Upper lobe of right lung (tissue), 1 donor: Measurements from ENCODE around the gene SERINC5. TPM values are rescaled to one million over a fixed set of nuclear protein-coding genes. Genes with fewer than 3 reads are reported as not detected.

ENCODE experiments used
- ATAC-seq: fragments of 200-7000 bp; cut with Tn5 transposase; one replicate; pipeline ENCODE4 v1.9.1; 2020; ENCODE audit warnings: mild to moderate bottlenecking, moderate library complexity
- DNase-seq: peaks from one replicate; pipeline ENCODE4 v3.0.0-alpha.2; 2020
- H3K27ac ChIP-seq: fragments of 200-600 bp; one replicate; pipeline ENCODE4 v1.8.0; 2022
- H3K27me3 ChIP-seq: fragments of 200-600 bp; one replicate; pipeline ENCODE4 v1.8.0; 2022; ENCODE audit warnings: mild to moderate bottlenecking
- H3K36me3 ChIP-seq: fragments of 200-600 bp; one replicate; pipeline ENCODE4 v1.8.0; 2022
- H3K4me1 ChIP-seq: fragments of 200-600 bp; one replicate; pipeline ENCODE4 v1.8.0; 2022
- H3K4me3 ChIP-seq: fragments of 200-600 bp; one replicate; pipeline ENCODE4 v1.8.0; 2022; ENCODE audit warnings: mild to moderate bottlenecking
- H3K9me3 ChIP-seq: fragments of 200-600 bp; one replicate; pipeline ENCODE4 v1.8.0; 2022
- CTCF ChIP-seq: fragments of 200-600 bp; IDR thresholded peaks from one replicate; pipeline ENCODE4 v1.8.0; 2022; ENCODE audit warnings: antibody characterized with exemption
- intact Hi-C: fragments of 100-400 bp; cut with DNase I; formaldehyde crosslinking; loops from one replicate; pipeline ENCODE4 v1.11.0; 2022
- total RNA-seq: library from RNA; stranded (reverse); fragmentation: NEBNext Ultra II Directional; extraction: Animal tissue kit (Norgen Biotek cat#: 25700); gene quantifications from one replicate; pipeline ENCODE4 v1.2.1, GENCODE V29; 2021
- donor health status: DM: no; HTN: yes; CAD: no; lungs with severe emphysema.

The SERINC5 gene
- total RNA-seq, 1 donor from 2014 or later = 60.4 TPM

GRCh38 chr5:80296121-80296520, 40.3 kb upstream of the SERINC5 start:
- Histone ChIP-seq H3K4me1 (no peaks in the 10 kb centered on the region), H3K9me3 (no peaks in the 10 kb centered on the region), H3K36me3 (no peaks in the 10 kb centered on the region), H3K4me3 (no peak overlapping the region), H3K27ac (no peak overlapping the region), H3K27me3 (no peaks in the 10 kb centered on the region)
- ATAC-seq (no peak), DNase-seq (no peak)
- intact Hi-C loops = no loop called here
- no peak for TF ChIP-seq CTCF

DNA sequence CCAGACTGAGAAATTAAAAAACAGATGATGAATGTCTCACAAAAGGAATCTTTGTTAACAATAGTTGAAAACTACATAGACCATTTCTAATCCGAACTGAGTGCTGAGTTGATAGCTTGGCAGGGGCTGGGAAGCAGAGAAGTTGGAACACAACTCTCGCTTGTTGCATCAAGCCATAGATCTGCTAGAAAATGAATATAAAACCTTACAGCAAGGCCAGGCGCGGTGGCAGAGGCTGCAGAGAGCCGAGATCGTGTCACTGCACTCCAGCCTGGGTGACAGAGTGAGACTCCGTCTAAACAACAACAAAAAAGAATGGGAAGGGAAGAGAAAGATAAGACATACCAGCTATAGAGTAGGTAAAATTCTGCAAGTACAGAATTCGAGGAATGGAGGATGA, 35.9 kb upstream of the SERINC5 start:
- intact Hi-C loops = no loop called here
- no peak for DNase-seq

DNA sequence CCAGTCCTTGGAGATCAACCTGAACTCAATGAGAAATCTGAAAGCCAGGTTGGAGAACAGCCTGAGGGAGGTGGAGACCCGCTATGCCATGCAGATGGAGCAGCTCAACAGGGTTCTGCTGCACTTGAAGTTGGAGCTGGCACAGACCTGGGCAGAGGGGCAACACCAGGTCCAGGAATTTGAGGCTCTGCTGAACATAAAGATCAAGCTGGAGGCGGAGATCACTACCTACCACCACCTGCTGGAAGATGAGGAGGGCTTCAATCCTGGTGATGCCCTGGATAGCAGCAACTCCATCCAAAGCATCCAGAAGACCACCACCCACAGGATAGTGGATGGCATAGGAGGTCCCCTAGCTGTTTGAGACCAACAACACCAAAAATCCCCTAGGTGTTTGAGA, 33.5 kb upstream of the SERINC5 start:
- Histone ChIP-seq H3K9me3 (no peaks in the 10 kb centered on the region), H3K4me3 (no peak overlapping the region), H3K4me1 (no peaks in the 10 kb centered on the region), H3K27me3 (no peaks in the 10 kb centered on the region), H3K36me3 (no peaks in the 10 kb centered on the region), H3K27ac (no peak overlapping the region)
- no peak for TF ChIP-seq CTCF
- ATAC-seq (no peak), DNase-seq (no peak)
- intact Hi-C loops = no loop called here

More for the DNA sequence above, 35.9 kb upstream of the SERINC5 start:
- Histone ChIP-seq H3K4me1 (no peaks in the 10 kb centered on the region), H3K4me3 (no peak overlapping the region), H3K27ac (no peak overlapping the region), H3K36me3 (no peaks in the 10 kb centered on the region), H3K27me3 (no peaks in the 10 kb centered on the region), H3K9me3 (no peaks in the 10 kb centered on the region)
- no peak for ATAC-seq
- no peak for TF ChIP-seq CTCF

DNA sequence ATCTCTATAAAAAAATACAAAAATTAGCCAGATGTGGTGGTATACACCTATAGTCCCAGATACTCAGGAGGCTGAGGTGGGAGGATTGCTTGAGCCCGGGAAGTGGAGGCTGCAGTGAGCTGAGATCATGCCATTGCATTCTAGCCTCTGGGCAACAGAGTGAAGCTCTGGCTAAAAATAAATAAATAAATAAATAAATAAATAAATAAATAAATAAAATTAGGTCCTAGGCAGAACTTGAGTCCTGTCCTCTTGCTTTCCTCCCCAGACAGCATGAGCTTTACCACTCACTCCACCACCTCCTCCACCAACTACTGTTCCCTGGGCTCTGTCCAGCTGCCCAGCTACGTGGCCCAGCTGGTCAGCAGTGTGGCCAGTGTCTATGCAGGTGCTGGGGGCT, 32.3 kb upstream of the SERINC5 start:
- intact Hi-C loops = no loop called here
- Histone ChIP-seq H3K4me3 (no peak overlapping the region), H3K4me1 (no peaks in the 10 kb centered on the region), H3K27ac (no peak overlapping the region), H3K9me3 (no peaks in the 10 kb centered on the region), H3K36me3 (no peaks in the 10 kb centered on the region), H3K27me3 (no peaks in the 10 kb centered on the region)
- ATAC-seq (no peak), DNase-seq (no peak)
- no peak for TF ChIP-seq CTCF

GRCh38 chr5:80284720-80285119, 28.9 kb upstream of the SERINC5 start:
- intact Hi-C loops = no loop called here
- H3K9me3 ChIP-seq = no peaks in the 10 kb centered on the region
- no peaks in the 10 kb centered on the region for H3K27me3 ChIP-seq
- H3K36me3 ChIP-seq = no peaks in the 10 kb centered on the region
- H3K4me1 ChIP-seq = no peaks in the 10 kb centered on the region
- no peak overlapping the region for H3K4me3 ChIP-seq
- TF ChIP-seq CTCF = no peak
- ATAC-seq (no peak), DNase-seq (no peak)
- H3K27ac ChIP-seq = no peak overlapping the region

DNA sequence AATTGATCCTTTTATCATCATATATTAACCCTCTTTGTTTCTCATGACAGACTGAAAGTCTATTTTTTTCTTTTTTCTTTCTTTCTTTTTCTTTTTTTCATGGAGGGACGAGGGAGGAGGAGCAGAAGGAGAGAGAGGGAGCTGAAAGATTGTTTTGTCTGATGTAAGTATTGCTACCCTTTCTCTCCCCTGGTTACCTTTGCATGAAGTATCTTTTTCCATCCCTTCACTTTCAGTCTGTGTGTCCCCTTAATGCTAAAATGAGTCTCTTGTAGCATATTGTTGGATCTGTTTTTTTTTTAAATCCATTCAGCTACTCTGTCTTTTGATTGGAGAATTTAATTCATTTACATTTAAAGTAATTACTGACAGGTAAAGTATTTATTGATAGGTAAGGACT, 27.5 kb upstream of the SERINC5 start:
- no peak overlapping the region for H3K4me3 ChIP-seq
- intact Hi-C loops = no loop called here
- H3K4me1 ChIP-seq = no peaks in the 10 kb centered on the region
- H3K27ac ChIP-seq = no peak overlapping the region
- no peaks in the 10 kb centered on the region for H3K9me3 ChIP-seq
- H3K36me3 ChIP-seq = no peaks in the 10 kb centered on the region
- ATAC-seq (no peak), DNase-seq (no peak)
- TF ChIP-seq CTCF = no peak
- no peaks in the 10 kb centered on the region for H3K27me3 ChIP-seq
